Upper lobe of left lung (tissue), 4 donors: ENCODE measurements around the gene CSNK2A2.

Experiments used
- EP300 ChIP-seq, 4 donors: sonication (generic); formaldehyde crosslinking; IDR thresholded peaks; one replicate each; pipeline ENCODE4 v1.5.1; 2017; ENCODE audit warnings: antibody characterized with exemption in 4 of 4, control low read depth in 2 of 4
- POLR2AphosphoS5 ChIP-seq, 2 donors: sonication (generic); formaldehyde crosslinking; IDR thresholded peaks; one replicate each; pipeline ENCODE4 v1.5.1; 2017; ENCODE audit warnings: antibody characterized with exemption in 2 of 2
- TF ChIP-seq, protein P1 (sequence below), 6 experiments: fragments of 450-650 bp in 4 of 6; fragments of 200-600 bp in 2 of 6; sonication (generic) in 2 of 6; IDR thresholded peaks; one replicate each; pipeline ENCODE4 v1.5.1; 2016 to 2019; ENCODE audit warnings: antibody characterized with exemption in 6 of 6

DNA sequence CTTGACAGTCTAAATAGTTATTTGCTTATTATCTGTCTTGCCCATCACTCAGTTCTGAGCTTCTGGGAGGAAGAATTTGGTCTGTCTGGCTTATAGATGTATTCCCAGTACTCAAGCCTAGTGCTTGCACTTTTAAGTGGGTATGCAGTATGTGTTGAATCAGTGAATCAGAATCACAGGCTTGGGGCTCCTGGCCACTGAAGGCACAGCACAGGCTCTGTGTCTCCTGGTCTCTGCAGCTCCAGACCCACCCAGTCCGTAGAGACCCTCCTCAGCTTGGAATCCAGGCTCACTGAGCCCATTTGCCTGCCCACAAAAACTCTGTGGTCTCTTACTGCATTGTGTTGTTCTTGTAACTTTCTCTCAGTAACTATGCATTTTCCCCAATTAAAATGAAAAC, 49.4 kb downstream of the CSNK2A2 start:
- TF ChIP-seq EP300 (IDR thresholded peaks at IDR 0.05) (no peak), POLR2AphosphoS5 (IDR thresholded peaks at IDR 0.05) (no peak)
- TF ChIP-seq, protein P1, sequence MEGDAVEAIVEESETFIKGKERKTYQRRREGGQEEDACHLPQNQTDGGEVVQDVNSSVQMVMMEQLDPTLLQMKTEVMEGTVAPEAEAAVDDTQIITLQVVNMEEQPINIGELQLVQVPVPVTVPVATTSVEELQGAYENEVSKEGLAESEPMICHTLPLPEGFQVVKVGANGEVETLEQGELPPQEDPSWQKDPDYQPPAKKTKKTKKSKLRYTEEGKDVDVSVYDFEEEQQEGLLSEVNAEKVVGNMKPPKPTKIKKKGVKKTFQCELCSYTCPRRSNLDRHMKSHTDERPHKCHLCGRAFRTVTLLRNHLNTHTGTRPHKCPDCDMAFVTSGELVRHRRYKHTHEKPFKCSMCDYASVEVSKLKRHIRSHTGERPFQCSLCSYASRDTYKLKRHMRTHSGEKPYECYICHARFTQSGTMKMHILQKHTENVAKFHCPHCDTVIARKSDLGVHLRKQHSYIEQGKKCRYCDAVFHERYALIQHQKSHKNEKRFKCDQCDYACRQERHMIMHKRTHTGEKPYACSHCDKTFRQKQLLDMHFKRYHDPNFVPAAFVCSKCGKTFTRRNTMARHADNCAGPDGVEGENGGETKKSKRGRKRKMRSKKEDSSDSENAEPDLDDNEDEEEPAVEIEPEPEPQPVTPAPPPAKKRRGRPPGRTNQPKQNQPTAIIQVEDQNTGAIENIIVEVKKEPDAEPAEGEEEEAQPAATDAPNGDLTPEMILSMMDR (IDR thresholded peaks at IDR 0.05): no peak
